Fibroblast of skin of right biceps (primary cell): ENCODE results near the gene IL34.
"Not testable (repeated sequence)": the region's sequence is repeated elsewhere in the genome, so short reads cannot be mapped to it uniquely, and the experiment has no call there.

Experiments used
- DNase-seq: peaks from one replicate; pipeline ENCODE4 v3.0.0-alpha.2; 2013

The IL34 gene

DNA sequence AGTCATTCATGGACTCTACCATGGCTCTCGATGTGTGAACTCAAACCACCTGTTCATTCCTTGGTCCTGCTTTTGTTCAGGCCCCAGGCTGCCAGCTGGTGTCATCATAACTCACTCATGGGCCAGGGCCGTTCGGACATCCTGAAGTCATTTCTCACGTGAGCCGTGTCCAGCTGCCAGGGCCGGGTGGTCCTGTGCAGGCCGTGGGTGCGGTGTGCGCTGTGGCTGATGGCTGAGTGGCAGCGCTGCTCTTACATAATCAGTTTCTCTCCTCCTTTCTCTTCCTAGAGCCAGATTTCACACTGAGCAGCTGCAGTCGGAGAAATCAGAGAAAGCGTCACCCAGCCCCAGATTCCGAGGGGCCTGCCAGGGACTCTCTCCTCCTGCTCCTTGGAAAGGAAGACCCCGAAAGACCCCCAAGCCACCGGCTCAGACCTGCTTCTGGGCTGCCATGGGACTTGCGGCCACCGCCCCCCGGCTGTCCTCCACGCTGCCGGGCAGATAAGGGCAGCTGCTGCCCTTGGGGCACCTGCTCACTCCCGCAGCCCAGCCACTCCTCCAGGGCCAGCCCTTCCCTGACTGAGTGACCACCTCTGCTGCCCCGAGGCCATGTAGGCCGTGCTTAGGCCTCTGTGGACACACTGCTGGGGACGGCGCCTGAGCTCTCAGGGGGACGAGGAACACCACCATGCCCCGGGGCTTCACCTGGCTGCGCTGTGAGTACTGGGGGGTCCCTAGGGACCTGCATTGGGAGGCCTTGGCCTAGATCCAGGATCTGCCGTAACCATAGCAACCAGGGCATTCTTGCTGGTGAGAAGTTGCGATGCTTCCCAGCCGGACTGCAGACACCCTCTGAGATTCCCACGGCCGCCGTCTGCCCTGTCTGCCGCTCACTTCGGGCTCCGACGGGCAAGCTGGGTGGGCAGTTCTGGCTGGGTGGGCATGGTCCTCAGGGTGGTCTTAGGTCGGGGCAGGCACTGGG, at the start of gene IL34:
Gene IL34 (plus strand): TSS at position 300 of the 982 bp plus-strand sequence. CDS start 389 bp downstream, at position 689.
- no peak for DNase-seq

DNA sequence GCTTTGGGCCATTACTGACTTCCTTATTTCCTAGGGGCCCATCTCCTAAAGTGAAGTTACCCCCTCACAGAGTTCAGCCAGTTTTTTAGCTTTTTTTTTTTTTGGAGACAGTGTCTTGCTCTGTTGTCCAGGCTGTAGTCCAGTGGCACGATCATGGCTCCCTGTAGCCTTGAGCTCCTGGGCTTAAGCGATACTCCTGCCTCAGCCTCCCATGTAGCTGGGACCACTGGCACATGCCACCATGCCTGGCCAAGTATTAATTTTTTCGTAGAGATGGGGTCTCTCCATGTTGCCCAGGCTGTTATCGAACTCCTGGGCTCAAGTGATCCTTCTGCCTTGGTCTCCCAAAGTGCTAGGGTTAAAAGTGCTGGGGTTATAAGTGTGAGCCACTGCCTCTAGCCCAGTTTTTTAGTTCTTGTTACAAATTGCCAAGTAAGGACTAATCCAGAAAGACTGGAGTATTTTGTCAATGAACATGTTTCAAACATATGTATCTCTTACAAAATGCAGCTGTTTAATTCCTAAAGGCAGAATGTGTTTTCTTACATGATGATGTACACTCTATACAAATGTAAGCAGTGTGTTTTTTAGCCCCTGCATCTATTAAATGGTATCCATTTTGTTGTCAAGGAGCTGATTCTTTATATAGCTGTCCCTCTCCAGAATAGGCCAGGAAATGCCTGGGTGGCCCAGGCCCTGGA, 49.1 kb upstream of the IL34 start:
- no peak for DNase-seq

DNA sequence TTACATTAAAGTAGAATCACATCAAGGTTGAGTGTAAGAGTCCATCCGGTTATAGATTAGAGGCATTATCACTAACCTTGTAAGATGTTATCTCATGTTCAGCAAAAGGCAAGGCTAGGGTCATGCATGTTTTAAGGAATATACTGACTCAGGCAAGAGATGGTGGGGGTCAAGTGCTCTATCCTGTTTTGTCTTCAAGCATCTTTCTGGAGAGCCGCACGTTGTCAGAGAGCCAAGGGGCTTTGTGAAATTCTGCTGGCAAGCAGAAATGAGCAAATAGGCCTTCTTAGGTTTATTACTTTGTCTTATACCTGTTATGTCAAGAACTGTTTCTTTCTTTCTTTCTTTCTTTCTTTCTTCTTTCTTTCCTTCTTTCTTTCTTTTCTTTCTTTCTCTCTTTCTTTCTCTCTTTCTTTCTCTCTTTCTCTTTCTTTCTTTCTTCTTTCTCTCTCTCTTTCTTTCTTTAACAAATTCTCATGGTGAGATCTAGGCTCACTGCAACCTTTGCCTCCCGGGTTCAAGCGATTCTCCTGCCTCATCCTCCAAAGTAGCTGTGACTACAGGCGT, 47.3 kb upstream of the IL34 start:
- DNase-seq = no peak

DNA sequence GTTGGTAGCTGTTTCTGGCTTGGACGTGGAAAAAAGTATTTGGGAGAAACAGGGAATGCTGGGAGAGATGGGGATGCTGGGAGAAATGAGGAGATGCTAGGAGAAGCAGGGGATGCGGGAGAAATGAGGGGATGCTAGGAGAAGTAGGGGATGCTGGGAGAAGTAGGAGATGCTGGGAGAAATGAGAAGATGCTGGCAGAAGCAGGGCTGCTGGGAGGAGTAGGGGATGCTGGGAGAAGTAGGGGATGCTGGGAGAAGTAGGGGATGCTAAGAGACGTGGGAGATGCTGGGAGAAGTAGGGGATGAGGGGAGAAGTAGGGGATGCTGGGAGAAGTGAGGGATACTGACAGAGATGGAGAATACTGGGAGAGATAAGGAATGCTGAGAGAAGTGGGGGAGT, 45.6 kb upstream of the IL34 start:
- DNase-seq = no peak

DNA sequence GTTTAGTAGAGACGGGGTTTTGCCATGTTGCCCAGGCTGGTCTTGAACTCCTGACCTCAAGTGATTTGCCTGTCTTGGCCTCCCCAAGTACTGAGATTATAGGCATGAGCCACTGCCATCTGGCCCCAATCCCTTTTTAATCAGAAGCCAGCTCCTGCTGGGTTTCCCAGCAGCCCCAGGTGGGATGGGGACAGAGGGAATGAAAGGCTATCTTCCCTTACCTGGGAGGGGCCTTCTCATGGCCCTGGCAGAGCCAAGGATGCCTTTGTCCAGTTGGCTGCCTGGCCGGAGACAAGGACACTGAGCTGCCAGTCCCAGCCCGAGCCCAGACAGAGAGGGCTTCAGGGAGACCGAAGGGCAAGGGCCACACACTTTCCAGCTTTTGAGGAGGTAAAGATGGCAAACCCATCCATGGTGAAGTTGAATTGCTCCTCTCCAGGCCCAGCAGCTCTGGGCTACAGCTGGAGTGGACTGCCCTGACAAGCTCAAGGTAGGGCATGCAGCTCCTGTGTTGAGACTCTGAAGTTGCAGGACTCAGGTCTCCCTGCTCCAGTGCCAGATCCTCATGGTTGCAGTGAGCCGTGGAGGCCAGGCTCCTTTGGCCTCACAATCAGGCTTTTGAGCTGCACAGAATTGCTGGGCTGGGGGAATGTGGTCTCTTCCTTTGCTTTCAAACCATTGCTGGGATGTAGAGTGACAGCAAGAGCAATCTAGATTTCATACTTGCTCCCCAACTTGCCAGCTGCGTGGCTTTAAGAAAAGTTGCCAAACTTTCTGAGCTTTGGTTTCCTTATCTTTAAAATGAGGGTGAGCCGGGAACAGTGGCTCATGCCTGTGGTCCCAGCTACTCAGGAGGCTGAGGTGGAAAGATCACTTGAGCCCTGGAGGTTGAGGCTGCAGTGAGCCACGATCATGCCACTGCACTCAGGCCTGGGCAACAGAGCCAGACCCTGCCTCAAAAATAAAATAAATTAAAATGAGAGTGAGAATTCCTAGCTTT, 44.5 kb upstream of the IL34 start:
- DNase-seq = no peak

DNA sequence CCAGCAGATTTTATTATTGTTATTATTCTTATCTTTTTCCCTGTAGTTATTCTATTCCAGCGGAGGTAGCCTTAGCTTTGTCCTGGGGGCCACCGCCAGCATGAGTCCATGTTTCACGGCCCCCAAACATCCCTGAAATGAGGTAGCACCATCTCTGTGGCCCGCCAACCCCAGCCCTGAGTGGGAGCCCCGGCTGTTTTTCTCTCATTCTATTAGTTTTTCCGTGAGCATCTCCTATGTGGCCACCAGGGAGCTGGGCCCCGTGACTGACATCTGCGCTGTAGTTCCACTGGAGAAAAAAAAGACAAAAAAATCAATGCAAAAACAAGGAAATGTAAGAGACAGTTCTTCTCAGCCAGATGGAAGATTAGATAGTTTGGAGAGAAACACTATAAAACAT, 43.5 kb upstream of the IL34 start:
- no peak for DNase-seq

DNA sequence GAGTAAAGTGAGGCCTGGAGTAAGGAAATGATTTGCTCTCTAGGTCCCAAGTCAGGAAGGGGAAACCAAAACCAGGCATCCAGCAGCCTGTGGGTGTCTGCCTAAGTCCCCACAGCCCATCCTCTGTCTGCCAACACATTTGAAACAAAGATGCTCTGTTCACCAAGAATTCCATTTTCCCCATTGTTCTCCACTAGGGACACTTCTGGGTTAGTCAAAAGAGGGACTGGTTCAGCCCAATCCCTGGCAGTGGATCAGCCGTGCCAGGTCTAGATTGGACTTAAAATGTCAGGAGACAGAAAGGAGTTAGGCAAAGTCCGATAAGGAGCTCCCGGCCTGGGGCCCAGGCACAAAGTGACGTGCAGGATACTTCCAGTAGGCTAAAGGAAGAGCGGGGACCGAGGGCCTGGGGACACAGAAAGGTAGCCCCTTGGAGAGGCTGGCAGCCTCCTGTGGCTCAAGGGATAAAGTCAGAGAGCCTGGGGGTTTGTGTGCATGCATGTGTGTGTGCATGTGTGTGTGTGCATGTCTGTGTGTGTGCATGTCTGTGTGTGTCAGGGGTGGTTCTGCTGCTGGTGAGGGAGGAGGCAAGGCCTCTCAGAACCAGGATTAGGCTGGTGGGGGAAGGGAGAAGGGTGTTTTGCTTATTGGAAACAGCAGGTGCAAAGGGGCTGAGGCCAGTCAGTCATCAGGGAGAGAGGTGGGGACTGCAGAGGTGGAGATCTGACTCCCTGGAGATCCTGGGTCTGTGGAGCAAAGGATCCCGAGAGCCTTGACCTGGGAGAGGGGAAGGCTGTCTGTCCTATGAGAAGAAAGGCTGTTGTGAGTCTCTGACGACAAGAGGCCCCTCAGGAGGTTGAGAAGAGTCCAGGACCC, 41.7 kb upstream of the IL34 start:
- DNase-seq = no peak

DNA sequence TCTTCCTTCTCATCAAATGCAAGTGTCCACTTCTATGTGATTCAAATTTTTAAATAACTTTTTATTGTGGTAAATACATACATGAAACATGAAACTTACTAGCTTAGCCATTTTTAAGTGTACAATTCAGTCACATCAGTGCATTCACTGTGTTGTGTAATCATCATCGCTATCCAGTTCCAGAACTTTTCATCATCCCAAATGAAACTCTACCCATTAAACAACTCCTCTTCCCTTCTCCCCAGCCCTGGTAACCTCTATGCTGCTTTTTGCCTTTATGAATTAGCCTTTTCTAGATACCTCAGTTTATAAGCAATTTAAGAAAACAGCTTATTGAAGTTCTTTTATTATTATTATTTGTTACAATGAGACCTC, 41.1 kb upstream of the IL34 start:
- no peak for DNase-seq

DNA sequence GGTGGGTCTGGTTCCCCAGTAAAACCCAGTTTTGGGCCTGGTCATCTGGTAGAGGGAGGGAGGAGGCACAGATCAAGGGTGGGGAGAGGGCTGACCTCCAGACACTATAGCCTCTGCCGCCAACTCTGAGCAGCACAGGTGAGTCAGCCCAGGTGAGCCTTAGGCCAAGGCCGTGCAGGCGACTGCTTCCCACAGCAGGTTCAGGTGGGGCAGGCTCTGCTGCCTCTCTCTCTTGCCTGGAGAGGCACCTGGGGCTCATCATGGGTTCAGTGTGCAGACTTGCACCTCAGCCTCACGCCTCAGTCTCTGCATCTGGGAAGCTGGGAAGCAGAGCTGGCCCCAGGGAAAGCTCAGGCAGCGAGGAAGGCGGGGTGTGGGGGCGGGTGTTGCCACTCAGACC, 37.8 kb upstream of the IL34 start:
- DNase-seq = no peak

DNA sequence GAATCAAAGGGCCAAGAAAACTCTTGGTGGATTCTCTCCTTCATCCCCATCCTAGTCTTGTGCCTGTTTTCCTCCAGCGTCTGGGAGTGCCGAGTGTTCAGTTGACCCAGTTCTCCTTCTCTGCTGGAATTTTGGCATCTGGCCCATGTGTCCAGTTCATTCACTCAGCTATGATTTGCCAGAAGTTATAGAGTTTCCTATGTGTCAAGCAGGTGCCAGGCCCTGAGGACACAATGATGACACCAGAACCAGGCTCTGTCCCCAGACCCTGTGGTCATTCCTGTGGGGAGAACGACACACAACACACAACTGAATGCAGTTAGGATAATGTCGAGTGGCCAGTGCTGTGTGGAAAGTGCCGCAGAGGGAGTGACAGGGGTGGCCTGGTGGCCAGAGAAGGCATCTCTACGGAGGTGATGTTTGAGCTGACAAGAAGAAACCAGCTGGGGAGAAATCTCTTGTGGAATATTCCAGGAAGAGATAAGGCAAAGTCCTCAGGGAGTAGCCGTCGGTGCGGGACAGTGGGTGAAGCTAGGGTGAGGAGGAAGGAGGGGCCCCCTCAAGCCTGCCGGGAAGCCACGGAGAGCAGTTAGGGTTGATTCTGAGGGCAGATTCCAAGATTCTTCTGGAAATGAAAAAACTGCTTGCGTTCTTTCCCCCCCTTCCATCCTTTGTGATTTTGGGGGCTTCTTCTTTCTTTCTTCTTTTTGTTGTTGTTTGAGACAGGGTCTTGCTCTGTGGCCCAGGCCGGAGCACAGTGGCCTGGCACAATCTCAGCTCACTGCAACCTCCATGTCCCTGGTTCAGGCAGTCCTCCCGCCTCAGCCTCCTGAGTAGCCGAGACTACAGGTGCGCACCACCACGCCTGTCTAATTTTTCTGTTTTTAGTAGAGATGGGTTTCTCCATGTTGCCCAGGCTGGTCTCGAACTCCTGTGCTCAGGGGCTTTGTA, 35.8 kb upstream of the IL34 start:
- DNase-seq = no peak

DNA sequence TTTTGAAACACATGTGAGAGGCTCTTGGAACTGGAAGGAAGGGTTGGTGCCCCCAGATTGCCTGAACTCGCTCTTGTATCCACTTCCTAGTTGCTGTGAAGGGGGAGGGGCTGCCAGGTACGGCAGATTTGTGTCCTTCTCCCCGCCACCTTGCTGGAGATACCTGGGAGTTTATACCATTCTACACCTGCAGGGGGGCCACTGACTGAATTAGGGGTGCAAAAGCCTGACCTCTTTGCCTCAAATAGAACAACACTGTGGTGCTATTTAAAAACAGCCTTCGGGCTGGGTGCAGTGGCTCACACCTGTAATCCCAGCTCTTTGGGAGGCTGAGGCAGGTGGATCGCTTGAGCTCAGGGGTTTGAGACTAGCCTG, 35.1 kb upstream of the IL34 start:
- no peak for DNase-seq

DNA sequence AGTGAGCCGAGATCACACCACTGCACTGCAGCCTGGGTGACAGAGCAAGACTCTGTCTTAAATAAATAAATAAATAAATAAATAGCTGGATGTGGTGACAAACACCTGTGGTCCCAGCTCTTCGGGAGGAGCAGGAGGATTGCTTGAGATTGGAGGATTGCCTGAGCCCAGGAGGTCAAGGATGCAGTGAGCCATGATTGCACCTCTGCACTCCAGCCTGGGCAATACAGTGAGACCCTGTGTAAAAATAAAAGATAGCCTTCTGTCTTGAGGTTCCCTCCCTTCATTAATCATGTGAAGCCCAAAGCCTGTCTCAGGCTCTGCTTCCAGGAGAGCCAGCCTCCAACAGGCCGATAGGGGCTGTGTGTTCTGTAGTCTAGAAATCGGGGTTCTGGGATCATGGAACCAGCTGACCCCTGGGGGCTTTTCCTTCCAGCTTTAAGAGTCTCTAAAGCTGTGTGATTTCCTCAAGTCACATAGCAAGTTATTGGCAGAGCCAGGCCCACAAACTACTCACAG, 34.5 kb upstream of the IL34 start:
- no peak for DNase-seq

DNA sequence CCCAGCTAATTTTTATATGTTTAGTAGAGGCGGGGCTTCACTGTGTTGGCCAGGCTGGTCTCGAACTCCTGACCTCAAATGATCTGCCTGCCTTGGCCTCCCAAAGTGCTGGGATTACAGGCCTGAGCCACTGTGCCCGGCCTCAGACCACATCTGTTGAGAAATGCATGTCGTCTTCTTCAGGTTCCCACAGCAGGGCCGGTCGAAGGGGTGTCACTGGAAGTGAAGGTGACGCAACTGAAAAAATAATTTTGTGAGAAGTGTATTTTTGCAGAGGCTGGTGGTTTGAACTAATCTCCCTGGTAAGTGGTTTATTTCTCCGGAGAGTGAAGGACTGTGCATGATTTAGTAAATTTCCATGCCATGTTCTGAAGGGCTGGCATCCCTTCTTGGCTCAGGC, 33.4 kb upstream of the IL34 start:
- DNase-seq = no peak

DNA sequence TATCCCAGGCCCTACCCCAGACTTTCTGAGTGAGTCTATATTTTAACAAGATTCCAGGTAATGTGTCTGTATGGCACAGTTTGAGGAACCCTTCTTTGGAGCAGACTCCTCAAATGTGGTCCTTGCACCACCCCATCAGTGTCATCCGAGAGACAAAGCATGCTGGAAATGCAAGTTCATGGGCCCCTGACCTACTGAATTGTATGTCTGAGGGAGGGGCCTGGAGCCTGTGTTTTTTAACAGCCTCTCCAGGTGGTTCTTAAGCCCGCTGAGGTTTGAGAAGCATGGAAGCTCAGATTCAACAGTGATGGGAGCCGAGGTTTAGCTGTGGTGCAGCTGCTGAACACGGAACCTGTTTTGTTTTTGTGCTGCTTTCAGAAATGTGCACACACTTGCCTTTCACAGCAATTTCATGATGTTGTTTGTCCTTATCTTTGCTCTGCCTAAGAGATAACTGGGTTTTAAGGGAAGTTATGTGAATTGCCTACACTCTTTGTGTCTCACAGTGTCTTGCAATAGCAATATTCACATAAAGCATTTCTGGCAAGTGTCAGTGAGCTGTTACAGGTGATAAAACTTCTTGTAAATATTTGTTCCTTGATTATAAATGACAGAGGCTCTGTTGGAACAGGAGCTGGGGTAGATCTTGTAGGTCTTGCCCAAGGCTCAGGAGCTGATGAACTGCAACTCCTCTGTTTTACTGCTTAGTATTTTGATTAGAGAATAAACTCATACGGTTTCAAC, 32.0 kb upstream of the IL34 start:
- no peak for DNase-seq

DNA sequence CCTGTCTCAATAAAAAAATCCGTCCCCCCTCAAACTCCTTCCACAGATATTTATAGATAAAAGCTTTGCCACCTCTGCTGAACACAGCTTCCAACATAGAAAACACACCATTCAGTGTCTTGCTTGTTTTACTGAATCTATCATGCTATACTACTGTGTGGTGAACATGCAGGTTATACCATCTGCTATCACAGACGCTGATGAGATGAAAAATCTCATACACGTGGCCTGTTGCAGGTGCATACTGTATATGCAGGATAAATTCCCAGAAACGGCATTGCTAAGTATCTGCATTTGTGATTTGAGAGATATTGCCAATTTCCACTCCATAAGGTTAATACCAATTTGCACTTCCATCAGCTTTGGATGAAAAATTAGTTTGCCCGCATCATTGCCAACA, 30.4 kb upstream of the IL34 start:
- DNase-seq = no peak

DNA sequence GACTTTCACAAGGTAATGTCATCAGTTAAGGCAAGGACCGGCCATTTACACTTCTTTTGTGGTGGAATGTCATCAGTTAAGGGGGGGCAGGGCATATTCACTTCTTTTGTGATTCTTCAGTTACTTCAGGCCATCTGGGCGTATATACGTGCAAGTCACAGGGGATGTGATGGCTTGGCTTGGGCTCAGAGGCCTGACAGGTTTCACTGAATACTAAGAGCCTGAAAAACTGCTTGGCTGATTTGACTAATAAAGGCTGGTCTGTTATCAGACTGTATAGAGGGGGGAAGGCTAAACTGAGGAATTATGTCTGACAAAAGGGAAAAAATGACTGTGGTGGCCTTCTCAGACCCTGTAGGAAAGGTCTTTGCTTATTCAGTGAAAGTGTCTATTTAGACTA, 24.5 kb upstream of the IL34 start:
- DNase-seq = not testable (repeated sequence)

DNA sequence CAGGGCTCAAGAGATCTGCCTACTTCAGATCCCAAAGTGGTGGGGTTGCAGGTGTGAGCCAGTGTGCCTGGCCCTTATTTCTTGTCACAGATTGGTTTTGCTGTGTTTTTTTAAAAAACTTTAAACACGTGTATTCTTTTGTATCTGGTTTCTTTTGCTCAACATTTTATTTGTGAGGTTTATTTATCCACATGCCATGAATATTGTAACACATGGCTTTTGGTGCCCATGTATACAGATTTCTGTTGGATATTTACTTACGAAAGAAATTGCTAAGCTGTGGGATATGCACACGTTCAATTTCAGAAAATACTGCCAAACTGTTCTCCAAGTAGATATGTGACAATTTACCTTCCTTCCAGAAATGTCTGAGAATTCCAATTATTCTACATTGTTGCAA, 18.7 kb upstream of the IL34 start:
- DNase-seq = no peak

DNA sequence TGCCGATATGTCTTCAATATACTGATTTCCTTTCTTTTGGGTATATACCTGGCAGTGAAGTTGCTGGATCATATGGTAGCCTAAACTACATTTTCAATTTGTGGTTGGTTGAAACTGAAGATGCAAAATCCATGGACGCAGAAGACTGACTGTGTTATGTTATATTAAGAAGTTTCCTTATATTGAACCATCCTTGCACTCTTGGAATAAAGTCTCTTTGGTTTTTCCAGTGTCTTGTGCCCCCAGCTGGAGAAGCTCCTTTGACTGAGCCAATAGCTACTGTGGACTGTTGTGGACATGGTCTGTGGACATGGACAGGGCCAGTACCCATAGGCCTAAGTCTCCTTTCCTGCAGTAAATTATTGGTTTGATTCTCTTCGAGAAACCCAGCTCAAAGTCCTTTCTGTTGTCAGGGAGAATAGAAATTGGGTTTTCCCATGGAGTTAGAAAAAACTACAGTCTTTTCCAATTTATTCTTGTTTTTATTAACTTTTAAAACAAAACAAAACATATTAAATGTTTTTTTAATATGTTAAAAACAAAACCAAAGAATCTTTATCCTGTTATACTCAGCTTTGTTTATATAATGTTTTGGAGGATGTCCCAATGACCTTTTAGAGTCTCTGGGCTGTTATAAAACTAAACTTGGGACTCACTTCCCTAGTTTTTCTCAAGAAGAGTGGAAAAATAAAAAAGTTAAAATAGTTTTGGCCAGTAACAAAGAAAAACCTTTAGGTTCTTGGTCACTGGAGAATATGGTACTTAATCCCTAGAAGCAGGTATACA, 15.2 kb upstream of the IL34 start:
- DNase-seq = no peak

DNA sequence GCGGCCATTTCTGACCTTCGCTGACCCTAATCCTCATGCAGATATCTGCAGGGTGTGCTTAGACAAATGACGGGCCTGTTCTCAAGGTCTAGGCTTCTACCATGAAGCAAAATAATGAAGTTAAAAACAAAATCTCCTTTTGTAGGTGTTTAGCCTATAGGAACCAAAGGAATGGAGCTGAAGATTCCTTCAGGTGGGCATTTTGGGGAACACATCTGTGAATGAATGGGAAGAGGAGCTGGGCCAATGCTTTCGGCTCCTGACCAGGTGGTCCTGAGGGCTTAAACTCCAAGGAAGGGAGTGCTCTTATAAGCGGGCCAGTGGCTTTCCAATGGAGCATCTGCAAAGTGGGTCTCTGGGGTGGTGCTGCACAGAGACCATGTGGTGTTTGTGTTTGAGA, 14.1 kb upstream of the IL34 start:
- DNase-seq = no peak
